IPS-20b (cell line): ENCODE measurements around the gene SLC5A10.

ENCODE experiments used
- H3K27ac ChIP-seq: one replicate; pipeline ENCODE4 v1.5.1; 2013; ENCODE audit warnings: low read length
- H3K27me3 ChIP-seq: 2 replicates; pipeline ENCODE4 v1.6.1; 2013; ENCODE audit warnings: mild to moderate bottlenecking, low read length, inconsistent platforms; ENCODE audit not compliant: insufficient read depth
- H3K36me3 ChIP-seq: 2 replicates; pipeline ENCODE4 v1.6.1; 2013; ENCODE audit warnings: low read depth, mild to moderate bottlenecking, inconsistent platforms, low read length, moderate library complexity; ENCODE audit not compliant: insufficient read depth
- H3K4me1 ChIP-seq: 2 replicates; pipeline ENCODE4 v1.6.1; 2013; ENCODE audit warnings: mild to moderate bottlenecking, control low read depth, inconsistent platforms, low read length, moderate library complexity; ENCODE audit not compliant: insufficient read depth
- H3K4me3 ChIP-seq: 2 replicates; pipeline ENCODE4 v1.5.1; 2013; ENCODE audit warnings: mild to moderate bottlenecking, low read length, inconsistent platforms
- H3K9ac ChIP-seq: 2 replicates; pipeline ENCODE4 v1.6.1; 2013; ENCODE audit warnings: low read depth, mild to moderate bottlenecking, inconsistent platforms, low read length, moderate library complexity
- H3K9me3 ChIP-seq: 2 replicates; pipeline ENCODE4 v1.6.1; 2013; ENCODE audit warnings: mild to moderate bottlenecking, low read depth, low read length, inconsistent platforms; ENCODE audit not compliant: insufficient read depth

SLC5A10 gene

DNA sequence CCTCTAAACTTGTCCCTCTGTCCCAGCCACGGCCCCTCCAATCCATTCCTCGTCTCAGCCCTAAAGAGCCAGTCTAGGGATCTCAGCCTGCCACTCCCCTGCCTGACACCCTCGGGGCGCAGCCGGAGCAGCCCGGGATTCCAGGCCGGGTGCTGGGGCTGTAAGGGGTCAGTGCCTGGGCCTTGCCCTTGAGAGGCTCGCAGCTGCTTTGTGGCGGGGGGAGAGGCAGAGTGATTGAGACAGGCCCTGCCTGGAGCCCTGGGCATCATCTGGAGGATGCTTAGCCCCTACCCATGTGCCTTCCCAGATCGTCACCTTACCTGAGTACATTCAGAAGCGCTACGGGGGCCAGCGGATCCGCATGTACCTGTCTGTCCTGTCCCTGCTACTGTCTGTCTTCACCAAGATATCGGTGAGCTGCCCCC, 8.3 kb downstream of the SLC5A10 start:
- Histone ChIP-seq H3K4me1 (no peaks in the 10 kb centered on the region), H3K4me3 (no peak overlapping the region), H3K9me3 (no peaks in the 10 kb centered on the region), H3K36me3 (no peaks in the 10 kb centered on the region), H3K27ac (no peak overlapping the region), H3K9ac (no peak overlapping the region), H3K27me3 (no peaks in the 10 kb centered on the region)

DNA sequence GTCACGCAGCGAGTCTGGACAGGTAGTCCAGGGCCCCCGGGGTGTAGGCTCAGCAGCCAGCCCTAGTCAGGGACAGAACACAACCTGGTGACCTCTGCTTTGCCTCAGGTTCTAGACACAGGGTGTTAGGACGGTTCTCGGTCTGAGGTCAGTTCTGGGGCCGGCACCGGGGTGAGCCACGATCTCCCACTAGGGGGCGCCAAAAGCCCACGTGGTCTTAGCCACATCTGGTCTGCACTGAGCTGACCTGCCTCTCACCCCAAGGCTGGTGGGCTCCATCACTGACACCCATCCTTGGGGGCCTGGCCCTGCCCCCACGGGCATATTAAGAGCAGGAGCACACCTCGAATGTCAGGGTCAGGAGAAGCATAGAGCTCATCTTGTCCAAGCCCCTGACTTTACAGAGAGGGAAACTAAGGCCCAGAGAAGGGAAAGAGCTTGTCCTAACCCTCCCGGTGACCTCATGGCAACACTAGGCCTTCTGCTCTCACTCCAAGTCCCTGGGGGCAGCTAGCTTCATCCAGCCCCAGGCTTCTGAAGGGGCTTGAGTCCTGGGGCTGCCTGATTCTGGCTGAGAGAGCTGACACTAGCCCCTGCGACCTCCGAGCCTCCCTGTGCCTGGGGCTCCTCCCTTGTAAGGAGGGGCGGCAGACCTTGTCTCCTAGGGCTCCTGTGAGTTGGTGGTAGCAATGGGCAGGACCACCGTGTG, 9.0 kb downstream of the SLC5A10 start:
- Histone ChIP-seq H3K9me3 (no peaks in the 10 kb centered on the region), H3K9ac (no peak overlapping the region), H3K27me3 (no peaks in the 10 kb centered on the region), H3K4me3 (no peak overlapping the region), H3K27ac (no peak overlapping the region), H3K4me1 (no peaks in the 10 kb centered on the region), H3K36me3 (no peaks in the 10 kb centered on the region)

DNA sequence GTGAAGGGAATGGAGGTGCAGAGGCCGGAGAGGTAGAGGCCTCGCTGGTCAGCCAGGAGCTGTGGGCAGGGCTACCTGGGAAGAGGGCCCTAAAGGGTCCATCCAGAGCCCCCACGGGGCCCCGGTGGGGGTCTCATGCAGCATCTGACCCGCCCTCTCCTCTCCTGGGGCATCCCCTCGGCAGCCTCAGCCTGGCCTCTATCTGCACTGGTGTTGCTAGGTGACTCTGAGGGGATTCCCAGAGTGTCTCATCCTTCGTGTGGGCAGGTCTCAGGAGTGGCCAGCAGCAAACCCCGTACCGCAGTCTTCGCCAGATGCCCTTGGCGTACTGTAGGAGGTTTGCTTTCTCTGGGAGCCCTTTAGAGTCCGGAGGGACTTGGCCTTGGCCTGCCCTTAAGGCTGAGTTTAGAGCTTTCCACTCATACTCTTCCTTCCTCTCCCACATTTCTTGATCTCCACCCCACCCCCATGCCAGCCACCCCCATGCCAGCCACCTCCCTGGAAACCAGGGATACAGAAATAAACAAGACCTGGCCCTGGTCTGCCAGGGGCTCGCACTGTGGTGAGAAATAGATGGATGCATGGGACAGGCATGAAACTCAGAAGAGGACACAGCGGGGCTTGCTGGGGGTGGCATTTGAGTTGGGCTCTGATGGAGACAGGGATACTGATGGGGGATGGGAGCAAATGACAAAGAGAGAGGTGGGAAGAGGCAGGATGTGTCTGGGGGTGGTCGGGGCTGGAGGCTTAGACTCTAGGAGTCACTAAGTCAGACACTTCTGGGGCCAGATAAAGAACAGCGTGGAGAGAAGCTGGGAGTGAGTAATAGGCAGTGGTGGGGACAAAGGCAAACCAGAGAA, 9.9 kb downstream of the SLC5A10 start:
- no peaks in the 10 kb centered on the region for H3K9me3 ChIP-seq
- no peak overlapping the region for H3K9ac ChIP-seq
- H3K4me1 ChIP-seq: peaks cover under 1% of the 10 kb centered on the region; the same call in 1 of the 2 replicates
- H3K4me3 ChIP-seq: no peak overlapping the region
- H3K27ac ChIP-seq: no peak overlapping the region
- no peaks in the 10 kb centered on the region for H3K36me3 ChIP-seq
- H3K27me3 ChIP-seq: no peaks in the 10 kb centered on the region

DNA sequence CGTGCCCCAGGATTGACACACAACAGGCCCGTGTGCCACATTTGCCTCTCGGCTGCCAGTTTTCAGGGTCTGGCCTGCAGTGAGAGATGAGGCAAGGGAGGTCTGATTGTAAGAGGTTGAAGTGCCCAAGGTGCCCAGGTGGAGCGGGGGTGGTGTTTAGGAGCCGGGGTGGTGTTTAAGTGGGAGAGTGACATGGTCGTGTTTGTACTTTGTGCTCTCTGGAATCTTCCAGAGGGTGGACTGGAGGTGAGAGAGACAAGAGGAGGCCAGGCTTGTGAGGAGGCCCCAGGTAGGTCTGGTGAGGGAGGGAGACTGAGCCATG, 10.5 kb downstream of the SLC5A10 start:
- H3K9ac ChIP-seq: no peak overlapping the region
- H3K27me3 ChIP-seq: no peaks in the 10 kb centered on the region
- H3K9me3 ChIP-seq: no peaks in the 10 kb centered on the region
- peaks cover 6% of the 10 kb centered on the region; the same call in 1 of the 2 replicates for H3K4me1 ChIP-seq
- no peak overlapping the region for H3K4me3 ChIP-seq
- H3K27ac ChIP-seq: no peak overlapping the region
- H3K36me3 ChIP-seq: no peaks in the 10 kb centered on the region

DNA sequence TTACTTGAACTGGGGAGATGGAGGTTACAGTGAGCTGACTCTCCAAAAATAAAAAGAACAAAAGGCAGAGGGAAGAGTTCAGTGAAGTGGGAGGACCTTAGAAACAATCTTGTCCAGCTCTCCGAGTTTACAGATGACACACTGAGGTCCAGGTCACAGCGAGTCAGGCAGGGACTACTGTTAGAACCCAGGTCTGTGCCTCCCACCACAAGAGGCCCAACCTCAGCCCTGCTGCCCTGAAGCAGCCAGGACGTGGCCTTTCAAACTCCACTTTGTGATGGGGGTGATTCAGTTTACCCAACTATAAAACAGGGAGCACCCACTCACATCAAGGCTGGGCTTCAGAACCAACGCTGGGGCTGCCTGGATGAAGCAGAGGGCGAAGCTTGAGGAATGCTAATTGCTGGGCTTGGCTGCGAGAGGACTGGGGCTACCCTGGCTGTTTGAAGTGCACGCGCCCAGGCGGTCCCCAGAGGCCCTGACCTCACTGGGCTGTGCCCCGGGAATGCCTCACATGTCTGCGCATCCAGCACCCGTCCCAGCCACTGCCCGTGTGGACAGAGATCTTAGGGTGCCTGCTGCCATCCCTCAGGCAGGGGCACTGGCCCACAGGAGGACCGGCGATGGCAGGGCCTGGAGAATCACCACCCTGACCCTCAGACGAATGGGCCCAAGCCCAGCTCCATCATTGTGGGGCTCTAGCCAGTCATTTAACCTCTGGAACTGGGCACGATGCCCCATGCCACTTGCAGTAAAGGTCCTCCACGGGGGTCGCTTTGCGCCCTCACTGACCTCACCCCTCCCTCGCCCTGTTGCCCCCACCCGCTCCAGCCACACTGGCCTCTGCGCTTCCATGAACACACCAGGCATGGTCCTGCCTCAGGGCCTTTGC, 11.4 kb downstream of the SLC5A10 start:
- H3K27ac ChIP-seq: no peak overlapping the region

DNA sequence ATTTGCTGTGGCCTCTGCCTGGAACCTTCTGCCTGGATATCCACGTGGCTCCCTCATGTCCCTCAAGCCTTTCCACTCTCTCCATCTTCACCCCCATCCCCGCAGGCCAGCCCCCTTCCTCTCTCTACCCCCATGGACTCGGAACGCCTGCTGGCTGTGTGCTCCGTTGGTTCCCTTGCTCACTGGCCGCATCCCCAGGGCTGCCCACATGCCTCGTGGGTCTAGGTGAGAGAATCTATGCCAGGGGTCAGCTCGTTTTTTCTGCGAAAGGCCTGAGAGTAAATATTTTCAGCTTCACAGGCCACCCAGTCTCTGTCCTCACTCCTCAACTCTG, 12.0 kb downstream of the SLC5A10 start:
- no peak overlapping the region for H3K4me3 ChIP-seq
- no peak overlapping the region for H3K27ac ChIP-seq
- H3K9ac ChIP-seq: no peak overlapping the region
- no peaks in the 10 kb centered on the region for H3K36me3 ChIP-seq
- no peaks in the 10 kb centered on the region for H3K9me3 ChIP-seq
- peaks cover 16% of the 10 kb centered on the region; the same call in 1 of the 2 replicates for H3K4me1 ChIP-seq
- no peaks in the 10 kb centered on the region for H3K27me3 ChIP-seq

More for the DNA sequence above, 11.4 kb downstream of the SLC5A10 start:
- Histone ChIP-seq H3K27me3 (no peaks in the 10 kb centered on the region), H3K4me1 (peaks cover 14% of the 10 kb centered on the region; the same call in 1 of the 2 replicates), H3K9me3 (no peaks in the 10 kb centered on the region), H3K9ac (no peak overlapping the region), H3K4me3 (no peak overlapping the region), H3K36me3 (no peaks in the 10 kb centered on the region)

DNA sequence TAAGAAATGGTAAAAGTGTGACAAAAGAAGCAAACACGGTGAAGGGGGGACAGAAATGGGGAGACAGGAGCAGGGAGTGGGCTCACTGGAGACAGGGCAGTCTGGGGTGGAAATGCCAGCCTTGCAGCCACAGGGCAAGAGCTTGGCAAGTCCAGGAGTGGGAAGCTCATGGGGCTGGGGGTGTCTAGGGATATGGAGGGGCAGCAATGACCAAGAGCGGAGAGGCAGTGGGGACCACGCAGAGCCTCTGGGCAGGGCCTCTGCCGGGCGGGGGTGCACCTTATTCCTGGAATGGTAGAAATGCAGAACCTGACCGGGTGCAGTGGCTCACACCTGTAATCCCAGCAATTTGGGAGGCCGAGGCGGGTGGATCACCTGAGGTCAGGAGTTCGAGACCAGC, 12.6 kb downstream of the SLC5A10 start:
- Histone ChIP-seq H3K27ac (no peak overlapping the region), H3K4me1 (peaks cover 16% of the 10 kb centered on the region; the same call in 1 of the 2 replicates), H3K27me3 (no peaks in the 10 kb centered on the region), H3K9me3 (no peaks in the 10 kb centered on the region), H3K4me3 (no peak overlapping the region), H3K9ac (no peak overlapping the region), H3K36me3 (no peaks in the 10 kb centered on the region)

DNA sequence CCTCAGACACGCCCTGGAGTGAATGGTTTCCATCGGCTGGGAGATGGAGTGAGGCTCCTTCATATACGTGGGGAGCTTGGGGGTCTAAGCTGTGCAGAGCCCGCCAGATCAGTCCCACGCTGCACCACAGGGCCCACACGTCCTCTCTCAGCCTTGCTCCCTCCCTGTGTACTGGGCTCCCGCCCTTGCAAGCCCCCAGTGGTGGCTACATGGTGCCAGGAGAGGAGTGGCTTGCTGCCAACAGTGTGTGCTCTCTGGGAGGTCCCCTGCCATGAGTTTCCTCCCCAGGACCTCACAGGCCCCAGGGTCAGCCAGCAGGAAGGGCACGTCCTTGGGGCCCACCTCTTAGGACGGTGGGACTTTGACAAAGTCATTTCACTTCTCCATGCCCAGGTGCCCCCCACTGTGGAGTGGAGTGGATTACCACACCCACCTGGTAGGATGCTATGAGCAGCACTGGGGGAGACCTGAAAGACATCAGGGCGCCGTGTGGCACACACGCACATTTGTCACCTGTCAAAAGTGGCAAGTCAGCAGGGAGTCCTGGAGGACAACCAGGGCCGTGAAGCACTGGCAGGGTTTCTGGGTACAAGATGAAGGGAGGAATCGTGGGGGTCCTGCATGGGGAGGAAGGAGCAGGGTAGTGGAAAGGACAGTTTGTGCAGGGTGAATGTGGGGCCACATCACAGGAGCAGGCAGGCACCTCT, 13.7 kb downstream of the SLC5A10 start:
- no peaks in the 10 kb centered on the region for H3K9me3 ChIP-seq
- H3K4me3 ChIP-seq: no peak overlapping the region
- no peak overlapping the region for H3K9ac ChIP-seq
- no peak overlapping the region for H3K27ac ChIP-seq
- peaks cover 16% of the 10 kb centered on the region; the same call in 1 of the 2 replicates for H3K4me1 ChIP-seq
- H3K36me3 ChIP-seq: peaks cover under 1% of the 10 kb centered on the region; the same call in 1 of the 2 replicates
- no peaks in the 10 kb centered on the region for H3K27me3 ChIP-seq

DNA sequence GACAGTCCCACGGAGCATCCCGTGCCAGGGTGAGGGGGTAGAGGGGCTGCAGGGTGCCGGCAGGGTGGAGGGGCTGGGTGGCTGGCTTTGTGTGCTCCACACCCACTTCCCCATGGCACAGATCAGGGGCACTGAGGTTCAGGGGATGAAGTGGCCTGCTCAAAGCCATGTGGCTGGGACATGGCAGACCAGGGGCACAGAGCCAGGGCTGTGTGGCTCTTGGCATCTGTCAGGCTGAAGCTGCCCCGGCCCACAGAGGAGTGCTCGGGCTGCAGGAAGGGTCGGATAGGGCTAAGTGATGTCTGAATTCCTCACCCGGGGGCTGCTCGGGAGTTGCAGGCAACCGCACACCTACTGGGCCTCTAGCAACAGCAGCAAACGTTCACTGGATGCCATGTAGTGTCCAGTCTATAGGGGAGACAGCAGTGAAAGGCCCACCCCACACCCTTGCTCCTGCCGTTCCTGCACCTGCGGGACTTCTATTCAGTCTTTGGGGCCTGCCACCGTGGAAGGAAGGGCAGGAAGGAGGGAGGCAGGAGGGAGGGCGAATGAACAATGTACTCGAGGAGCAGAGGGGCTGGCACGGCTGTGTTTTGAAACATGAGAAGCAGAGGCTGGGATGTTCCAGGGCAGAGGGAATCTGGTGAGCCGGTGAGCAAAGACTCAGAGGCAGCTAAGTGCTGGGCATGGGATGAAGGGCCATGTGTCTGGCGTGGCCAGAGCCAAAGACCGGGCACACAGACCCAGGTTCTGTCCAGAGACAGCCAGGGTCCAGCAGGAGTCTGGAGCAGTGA, 15.1 kb downstream of the SLC5A10 start:
- Histone ChIP-seq H3K36me3 (peaks cover 14% of the 10 kb centered on the region), H3K4me1 (peaks cover 16% of the 10 kb centered on the region; the same call in 1 of the 2 replicates), H3K27ac (no peak overlapping the region), H3K9me3 (no peaks in the 10 kb centered on the region), H3K9ac (peak overlapping the region; percentile 58; the same call in 1 of the 2 replicates), H3K27me3 (no peaks in the 10 kb centered on the region), H3K4me3 (no peak overlapping the region)

DNA sequence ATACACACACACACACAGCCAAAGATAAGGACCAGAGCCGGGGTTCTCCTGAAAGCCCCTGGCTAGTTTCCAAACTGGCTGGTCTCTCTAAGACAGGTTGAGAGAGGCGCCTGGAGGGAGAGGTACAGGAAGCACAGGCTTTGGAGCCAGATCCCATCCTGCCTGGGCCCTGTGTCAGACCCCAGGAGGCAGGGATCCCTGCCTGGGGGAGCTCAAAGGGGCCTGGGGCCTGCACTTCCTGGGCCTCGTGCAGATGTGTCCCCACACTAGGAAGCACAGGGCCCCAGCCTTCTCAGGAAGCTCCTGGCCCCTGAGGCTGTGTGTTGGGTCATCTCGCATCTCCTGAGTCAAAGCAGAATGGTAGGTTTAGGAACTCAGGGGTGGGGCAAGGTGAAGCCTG, 16.0 kb downstream of the SLC5A10 start:
- H3K27me3 ChIP-seq: no peaks in the 10 kb centered on the region
- H3K27ac ChIP-seq: peak overlapping the region; percentile 26
- no peak overlapping the region for H3K4me3 ChIP-seq
- peaks cover 16% of the 10 kb centered on the region; the same call in 1 of the 2 replicates for H3K4me1 ChIP-seq
- no peak overlapping the region for H3K9ac ChIP-seq
- H3K9me3 ChIP-seq: no peaks in the 10 kb centered on the region
- H3K36me3 ChIP-seq: peaks cover 21% of the 10 kb centered on the region
